HEK293 (cell line): ENCODE data around the gene ANO6.

Experiments
- CTCF ChIA-PET: fragments of 350-600 bp; formaldehyde crosslinking; extraction: SDS; loops from one replicate; lab custom pipeline; 2021; ENCODE audit warnings: antibody characterized with exemption; lab: Yijun Ruan, JAX
- POLR2A ChIA-PET: fragments of 300-600 bp; formaldehyde crosslinking; extraction: SDS; loops from one replicate; lab custom pipeline; 2020; ENCODE audit warnings: antibody characterized with exemption, inconsistent platforms; lab: Yijun Ruan, JAX
- H3K27ac ChIP-seq: fragments of 200-500 bp; sonication (Bioruptor generic); 2 replicates; pipeline ENCODE4 v1.5.1; 2014; ENCODE audit warnings: low read depth, low read length, control low read depth, inconsistent platforms; ENCODE audit errors: extremely low read depth
- H3K36me3 ChIP-seq, 2 experiments: fragments of 200-500 bp in 1 of 2; sonication (Bioruptor generic) in 1 of 2; 1 replicate in 1 of 2; 2 replicates in 1 of 2; pipeline ENCODE4 v1.5.1; 2014 to 2017; ENCODE audit warnings: inconsistent platforms in 2 of 2, low read length in 2 of 2; ENCODE audit not compliant: control insufficient read depth in 2 of 2, insufficient read depth in 1 of 2
- H3K4me1 ChIP-seq: fragments of 200-500 bp; sonication (Bioruptor generic); 2 replicates; pipeline ENCODE4 v1.5.1; 2014; ENCODE audit warnings: mild to moderate bottlenecking, low read length, inconsistent platforms; ENCODE audit not compliant: control insufficient read depth, insufficient read depth
- H3K4me3 ChIP-seq: 2 replicates; pipeline ENCODE4 v1.5.1; 2011; ENCODE audit warnings: low read depth, mild to moderate bottlenecking, control low read depth, low read length, moderate library complexity
- H3K9me3 ChIP-seq: fragments of 200-500 bp; sonication (Bioruptor generic); 2 replicates; pipeline ENCODE4 v1.5.1; 2014; ENCODE audit warnings: low read depth, low read length, inconsistent platforms; ENCODE audit not compliant: control insufficient read depth, insufficient read depth
- GLIS1 ChIP-seq: fragments of 450-650 bp; formaldehyde crosslinking; IDR thresholded peaks from 2 replicates; pipeline ENCODE4 v1.5.1; 2016; ENCODE audit warnings: missing biosample characterization, missing genetic modification characterization
- HOXA7 ChIP-seq: sonication (generic); formaldehyde crosslinking; IDR thresholded peaks from 2 replicates; pipeline ENCODE4 v1.8.1; 2022; ENCODE audit warnings: missing genetic modification reagents, borderline replicate concordance
- KLF1 ChIP-seq: fragments of 450-650 bp; formaldehyde crosslinking; IDR thresholded peaks from 2 replicates; pipeline ENCODE4 v1.5.1; 2016; ENCODE audit warnings: missing biosample characterization, missing genetic modification characterization
- KLF8 ChIP-seq: fragments of 450-650 bp; formaldehyde crosslinking; IDR thresholded peaks from 2 replicates; pipeline ENCODE4 v1.5.1; 2016; ENCODE audit warnings: missing biosample characterization, missing genetic modification characterization
- MZF1 ChIP-seq: fragments of 450-650 bp; formaldehyde crosslinking; IDR thresholded peaks from 2 replicates; pipeline ENCODE4 v1.5.1; 2017; ENCODE audit warnings: missing biosample characterization, missing genetic modification characterization, borderline replicate concordance
- SP2 ChIP-seq: fragments of 450-650 bp; formaldehyde crosslinking; IDR thresholded peaks from 2 replicates; pipeline ENCODE4 v1.5.1; 2016; ENCODE audit warnings: missing biosample characterization, missing genetic modification characterization
- ZFHX2 ChIP-seq: fragments of 450-650 bp; formaldehyde crosslinking; conservative IDR thresholded peaks from 2 replicates; pipeline ENCODE4 v1.5.1; 2016; ENCODE audit warnings: missing biosample characterization, missing genetic modification characterization
- ZNF16 ChIP-seq: fragments of 450-650 bp; formaldehyde crosslinking; IDR thresholded peaks from 2 replicates; pipeline ENCODE4 v1.5.1; 2016; ENCODE audit warnings: low read depth, missing biosample characterization, missing genetic modification characterization
- ZNF19 ChIP-seq: fragments of 450-650 bp; formaldehyde crosslinking; IDR thresholded peaks from 2 replicates; pipeline ENCODE4; 2016; ENCODE audit warnings: missing biosample characterization, missing genetic modification characterization, low read depth
- ZNF2 ChIP-seq: fragments of 450-650 bp; formaldehyde crosslinking; IDR thresholded peaks from 2 replicates; pipeline ENCODE4 v1.5.1; 2016; ENCODE audit warnings: missing biosample characterization, missing genetic modification characterization
- ZNF394 ChIP-seq: fragments of 450-650 bp; formaldehyde crosslinking; IDR thresholded peaks from 2 replicates; pipeline ENCODE4 v1.5.1; 2016; ENCODE audit warnings: missing biosample characterization, missing genetic modification characterization, mild to moderate bottlenecking, moderate library complexity, borderline replicate concordance
- ZNF654 ChIP-seq: fragments of 450-650 bp; formaldehyde crosslinking; IDR thresholded peaks from 2 replicates; pipeline ENCODE4 v1.5.1; 2016; ENCODE audit warnings: low read depth, missing biosample characterization, missing genetic modification characterization
- ZNF677 ChIP-seq: fragments of 450-650 bp; IDR thresholded peaks from 2 replicates; pipeline ENCODE4 v1.5.0; 2018; ENCODE audit warnings: missing biosample characterization, mild to moderate bottlenecking, missing genetic modification characterization, moderate library complexity
- ZNF76 ChIP-seq: fragments of 450-650 bp; formaldehyde crosslinking; IDR thresholded peaks from 2 replicates; pipeline ENCODE4; 2016; ENCODE audit warnings: low read depth, missing biosample characterization, missing genetic modification characterization, borderline replicate concordance
- TF ChIP-seq, protein P1 (sequence below): fragments of 450-650 bp; formaldehyde crosslinking; IDR thresholded peaks from 2 replicates; pipeline ENCODE4 v1.5.1; 2017; ENCODE audit warnings: missing biosample characterization, missing genetic modification characterization
- TF ChIP-seq, protein P2 (sequence below): fragments of 450-650 bp; formaldehyde crosslinking; IDR thresholded peaks from 2 replicates; pipeline ENCODE4 v1.5.1; 2016; ENCODE audit warnings: missing biosample characterization, missing genetic modification characterization
- TF ChIP-seq, protein P3 (sequence below): fragments of 450-650 bp; formaldehyde crosslinking; IDR thresholded peaks from 2 replicates; pipeline ENCODE4 v1.5.1; 2016; ENCODE audit warnings: missing biosample characterization, missing genetic modification characterization
- TF ChIP-seq, protein P4 (sequence below): fragments of 450-650 bp; formaldehyde crosslinking; IDR thresholded peaks from 2 replicates; pipeline ENCODE4 v1.5.1; 2016; ENCODE audit warnings: missing biosample characterization, missing genetic modification characterization

The ANO6 gene

DNA sequence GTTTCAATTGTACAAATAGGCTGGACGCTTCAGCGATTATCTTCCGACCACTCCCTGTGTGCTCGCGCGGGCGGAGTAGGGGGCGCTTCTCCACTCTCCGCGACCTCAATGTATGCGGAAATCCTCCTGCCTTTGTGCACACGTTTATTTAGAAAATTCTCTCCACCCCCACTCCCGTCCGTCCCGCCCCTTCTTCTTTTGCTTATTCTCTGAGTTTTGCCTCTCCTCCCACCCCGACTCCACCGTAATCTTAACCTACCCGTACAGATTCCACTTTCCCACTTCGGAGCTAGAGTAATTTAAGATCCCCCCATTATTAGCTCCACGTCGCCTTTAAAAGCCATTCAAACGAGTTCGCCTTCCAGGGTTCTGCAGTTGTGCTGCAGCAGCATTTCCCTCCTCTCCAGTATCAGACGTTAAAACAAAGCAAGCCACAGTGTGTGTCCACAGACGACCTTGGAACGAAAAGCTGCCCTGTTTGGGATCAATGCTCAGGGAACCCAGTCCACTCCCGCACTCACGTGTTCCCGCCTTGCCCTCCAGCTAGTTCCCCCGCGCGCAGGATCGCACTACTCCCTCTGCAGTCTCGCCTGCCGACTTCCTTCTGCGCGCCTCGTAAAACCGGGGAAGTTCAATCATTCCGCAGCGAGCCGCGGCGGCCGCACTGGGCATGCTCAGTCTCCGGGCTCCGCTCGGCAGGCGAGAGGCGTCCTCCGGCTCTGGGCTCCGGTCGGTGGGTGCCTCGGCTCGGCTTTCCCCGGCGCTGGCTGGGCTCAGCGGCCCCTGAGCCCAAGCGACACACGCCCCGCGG, at the start of gene ANO6 (continued):
- TF ChIP-seq GLIS1, result no peak; the same call in 1 of the 2 replicates

DNA sequence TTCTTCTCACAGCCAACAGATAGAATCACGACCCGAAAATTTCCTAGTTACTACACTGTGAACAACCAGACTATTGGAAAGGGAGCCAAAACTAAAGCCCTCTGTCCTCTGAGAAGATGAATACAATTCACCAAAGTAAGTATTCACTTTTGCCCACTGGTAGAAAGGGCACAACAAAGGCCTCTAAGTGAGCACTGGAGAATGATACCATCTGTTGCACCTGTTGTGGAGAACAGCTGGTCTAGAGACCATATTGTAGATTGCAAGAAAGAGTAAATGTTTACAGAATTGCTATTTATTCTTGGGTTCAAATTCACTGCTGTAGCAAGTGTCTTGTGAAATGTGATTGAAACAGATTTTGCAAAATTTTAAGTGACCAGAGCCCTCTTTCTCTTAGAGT, 46.9 kb upstream of the ANO6 start:
- H3K27ac ChIP-seq, result no peak overlapping the region
- H3K9me3 ChIP-seq, result no peaks in the 10 kb centered on the region
- no peaks in the 10 kb centered on the region for H3K4me1 ChIP-seq
- TF ChIP-seq ZNF16 (tag by site-specific recombination) (no peak), ZFHX2 (no peak)
- TF ChIP-seq, protein P1, sequence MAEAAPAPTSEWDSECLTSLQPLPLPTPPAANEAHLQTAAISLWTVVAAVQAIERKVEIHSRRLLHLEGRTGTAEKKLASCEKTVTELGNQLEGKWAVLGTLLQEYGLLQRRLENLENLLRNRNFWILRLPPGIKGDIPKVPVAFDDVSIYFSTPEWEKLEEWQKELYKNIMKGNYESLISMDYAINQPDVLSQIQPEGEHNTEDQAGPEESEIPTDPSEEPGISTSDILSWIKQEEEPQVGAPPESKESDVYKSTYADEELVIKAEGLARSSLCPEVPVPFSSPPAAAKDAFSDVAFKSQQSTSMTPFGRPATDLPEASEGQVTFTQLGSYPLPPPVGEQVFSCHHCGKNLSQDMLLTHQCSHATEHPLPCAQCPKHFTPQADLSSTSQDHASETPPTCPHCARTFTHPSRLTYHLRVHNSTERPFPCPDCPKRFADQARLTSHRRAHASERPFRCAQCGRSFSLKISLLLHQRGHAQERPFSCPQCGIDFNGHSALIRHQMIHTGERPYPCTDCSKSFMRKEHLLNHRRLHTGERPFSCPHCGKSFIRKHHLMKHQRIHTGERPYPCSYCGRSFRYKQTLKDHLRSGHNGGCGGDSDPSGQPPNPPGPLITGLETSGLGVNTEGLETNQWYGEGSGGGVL (tag by site-specific recombination), result no peak
- TF ChIP-seq, protein P2, sequence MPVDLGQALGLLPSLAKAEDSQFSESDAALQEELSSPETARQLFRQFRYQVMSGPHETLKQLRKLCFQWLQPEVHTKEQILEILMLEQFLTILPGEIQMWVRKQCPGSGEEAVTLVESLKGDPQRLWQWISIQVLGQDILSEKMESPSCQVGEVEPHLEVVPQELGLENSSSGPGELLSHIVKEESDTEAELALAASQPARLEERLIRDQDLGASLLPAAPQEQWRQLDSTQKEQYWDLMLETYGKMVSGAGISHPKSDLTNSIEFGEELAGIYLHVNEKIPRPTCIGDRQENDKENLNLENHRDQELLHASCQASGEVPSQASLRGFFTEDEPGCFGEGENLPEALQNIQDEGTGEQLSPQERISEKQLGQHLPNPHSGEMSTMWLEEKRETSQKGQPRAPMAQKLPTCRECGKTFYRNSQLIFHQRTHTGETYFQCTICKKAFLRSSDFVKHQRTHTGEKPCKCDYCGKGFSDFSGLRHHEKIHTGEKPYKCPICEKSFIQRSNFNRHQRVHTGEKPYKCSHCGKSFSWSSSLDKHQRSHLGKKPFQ, result no peak
- no peaks in the 10 kb centered on the region for H3K36me3 ChIP-seq
- POLR2A ChIA-PET, result no interaction called here
- CTCF ChIA-PET, result interaction anchor here (1.1 kb wide), 1 partner anchor 15 kb away, joined by 3 read pairs; no protein-coding TSS in a partner anchor
- H3K4me3 ChIP-seq, result no peak overlapping the region

DNA sequence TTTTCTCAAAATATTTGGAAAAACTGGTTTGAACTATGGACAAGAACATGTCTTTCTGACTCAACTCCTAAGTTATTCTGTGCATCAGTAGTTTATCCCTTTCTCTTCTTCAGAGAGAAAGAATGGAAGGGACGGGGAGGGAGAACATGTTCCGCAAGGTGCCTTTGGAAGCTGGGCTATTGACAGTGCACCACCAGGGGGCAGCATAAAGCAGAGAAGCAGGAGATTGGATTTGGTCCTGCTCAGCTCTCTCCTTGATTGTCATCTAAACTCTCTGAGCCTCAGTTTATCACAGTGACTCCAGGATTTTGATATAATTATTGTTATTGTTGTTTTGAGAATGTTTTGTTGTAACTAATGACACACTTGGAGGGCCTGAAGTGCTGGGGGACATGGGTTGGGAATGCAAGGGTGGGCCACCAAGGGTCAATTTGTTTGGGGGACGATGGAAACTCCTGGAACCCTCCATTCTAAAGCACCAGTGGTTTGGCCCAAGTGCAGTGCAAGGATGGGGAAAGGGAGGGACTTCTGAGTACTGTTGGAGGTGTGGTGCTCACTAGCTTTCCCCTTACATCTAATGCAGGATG, 45.3 kb upstream of the ANO6 start:
- Histone ChIP-seq H3K9me3 (no peaks in the 10 kb centered on the region), H3K4me3 (no peak overlapping the region), H3K4me1 (no peaks in the 10 kb centered on the region), H3K36me3 (no peaks in the 10 kb centered on the region), H3K27ac (no peak overlapping the region)
- ChIA-PET POLR2A (interaction anchor here (0.9 kb wide), 1 partner anchor 557 kb away, joined by 3 read pairs; no protein-coding TSS in a partner anchor), CTCF (interaction anchor here (0.6 to 2.2 kb wide), 15 partner anchors 12 to 746 kb away, joined by 3 to 13 read pairs (median 4); no protein-coding TSS in a partner anchor)
- TF ChIP-seq ZNF2, result peak; percentile 30; the same call in 1 of the 2 replicates
- no peak for TF ChIP-seq KLF1
- no peak for TF ChIP-seq ZNF19 (tag by site-specific recombination)
- TF ChIP-seq ZNF394 (tag by site-specific recombination), result peak; percentile 30; the same call in 1 of the 2 replicates
- TF ChIP-seq, protein P3, sequence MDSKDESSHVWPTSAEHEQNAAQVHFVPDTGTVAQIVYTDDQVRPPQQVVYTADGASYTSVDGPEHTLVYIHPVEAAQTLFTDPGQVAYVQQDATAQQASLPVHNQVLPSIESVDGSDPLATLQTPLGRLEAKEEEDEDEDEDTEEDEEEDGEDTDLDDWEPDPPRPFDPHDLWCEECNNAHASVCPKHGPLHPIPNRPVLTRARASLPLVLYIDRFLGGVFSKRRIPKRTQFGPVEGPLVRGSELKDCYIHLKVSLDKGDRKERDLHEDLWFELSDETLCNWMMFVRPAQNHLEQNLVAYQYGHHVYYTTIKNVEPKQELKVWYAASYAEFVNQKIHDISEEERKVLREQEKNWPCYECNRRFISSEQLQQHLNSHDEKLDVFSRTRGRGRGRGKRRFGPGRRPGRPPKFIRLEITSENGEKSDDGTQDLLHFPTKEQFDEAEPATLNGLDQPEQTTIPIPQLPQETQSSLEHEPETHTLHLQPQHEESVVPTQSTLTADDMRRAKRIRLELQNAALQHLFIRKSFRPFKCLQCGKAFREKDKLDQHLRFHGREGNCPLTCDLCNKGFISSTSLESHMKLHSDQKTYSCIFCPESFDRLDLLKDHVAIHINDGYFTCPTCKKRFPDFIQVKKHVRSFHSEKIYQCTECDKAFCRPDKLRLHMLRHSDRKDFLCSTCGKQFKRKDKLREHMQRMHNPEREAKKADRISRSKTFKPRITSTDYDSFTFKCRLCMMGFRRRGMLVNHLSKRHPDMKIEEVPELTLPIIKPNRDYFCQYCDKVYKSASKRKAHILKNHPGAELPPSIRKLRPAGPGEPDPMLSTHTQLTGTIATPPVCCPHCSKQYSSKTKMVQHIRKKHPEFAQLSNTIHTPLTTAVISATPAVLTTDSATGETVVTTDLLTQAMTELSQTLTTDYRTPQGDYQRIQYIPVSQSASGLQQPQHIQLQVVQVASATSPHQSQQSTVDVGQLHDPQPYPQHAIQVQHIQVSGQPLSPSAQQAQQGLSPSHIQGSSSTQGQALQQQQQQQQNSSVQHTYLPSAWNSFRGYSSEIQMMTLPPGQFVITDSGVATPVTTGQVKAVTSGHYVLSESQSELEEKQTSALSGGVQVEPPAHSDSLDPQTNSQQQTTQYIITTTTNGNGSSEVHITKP (tag by site-specific recombination), result 0 out of 2 replicates have a peak, but pooled peaks have one; percentile 21
- no peak for TF ChIP-seq SP2 (tag by site-specific recombination)
- no peak for TF ChIP-seq KLF8 (tag by site-specific recombination)
- TF ChIP-seq, protein P4, sequence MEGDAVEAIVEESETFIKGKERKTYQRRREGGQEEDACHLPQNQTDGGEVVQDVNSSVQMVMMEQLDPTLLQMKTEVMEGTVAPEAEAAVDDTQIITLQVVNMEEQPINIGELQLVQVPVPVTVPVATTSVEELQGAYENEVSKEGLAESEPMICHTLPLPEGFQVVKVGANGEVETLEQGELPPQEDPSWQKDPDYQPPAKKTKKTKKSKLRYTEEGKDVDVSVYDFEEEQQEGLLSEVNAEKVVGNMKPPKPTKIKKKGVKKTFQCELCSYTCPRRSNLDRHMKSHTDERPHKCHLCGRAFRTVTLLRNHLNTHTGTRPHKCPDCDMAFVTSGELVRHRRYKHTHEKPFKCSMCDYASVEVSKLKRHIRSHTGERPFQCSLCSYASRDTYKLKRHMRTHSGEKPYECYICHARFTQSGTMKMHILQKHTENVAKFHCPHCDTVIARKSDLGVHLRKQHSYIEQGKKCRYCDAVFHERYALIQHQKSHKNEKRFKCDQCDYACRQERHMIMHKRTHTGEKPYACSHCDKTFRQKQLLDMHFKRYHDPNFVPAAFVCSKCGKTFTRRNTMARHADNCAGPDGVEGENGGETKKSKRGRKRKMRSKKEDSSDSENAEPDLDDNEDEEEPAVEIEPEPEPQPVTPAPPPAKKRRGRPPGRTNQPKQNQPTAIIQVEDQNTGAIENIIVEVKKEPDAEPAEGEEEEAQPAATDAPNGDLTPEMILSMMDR (tag by site-specific recombination), result peak; percentile 58
- TF ChIP-seq HOXA7 (CRISPR knock-in tag), result no peak
- TF ChIP-seq ZNF677 (tag by site-specific recombination), result no peak
- no peak for TF ChIP-seq ZNF76
- peak; percentile 76 for TF ChIP-seq ZNF654 (tag by site-specific recombination)
- no peak for TF ChIP-seq MZF1 (tag by site-specific recombination)
